ENCODE measurements around the gene DAZAP1.
A peak's percentile ranks its signal among the peaks of the same experiment; 100 is the strongest.

Gene DAZAP1

GRCh38 chr19:1437609-1438008 is 30.2 kb downstream of the DAZAP1 start:
- no peak for TF ChIP-seq CTCF (IDR thresholded peaks at IDR 0.05)

- peak; percentile 94 for TF ChIP-seq CTCF (IDR thresholded peaks at IDR 0.05)
Observed at GRCh38 chr19:1438035-1438932, 30.9 kb downstream of the DAZAP1 start, which contains the start of gene RPS15. RPS15 (plus strand) TSS chr19:1438396; CDS start chr19:1438426, 30 bp downstream.

GRCh38 chr19:1438933-1439354 is 31.6 kb downstream of the DAZAP1 start:
- TF ChIP-seq CTCF (IDR thresholded peaks at IDR 0.05), result no peak

- no peak for TF ChIP-seq CTCF (IDR thresholded peaks at IDR 0.05)
Observed at GRCh38 chr19:1440418-1440801, 33.0 kb downstream of the DAZAP1 start.

GRCh38 chr19:1441022-1441426 is 33.6 kb downstream of the DAZAP1 start:
- TF ChIP-seq CTCF (IDR thresholded peaks at IDR 0.05), result no peak

GRCh38 chr19:1441677-1442438 is 34.5 kb downstream of the DAZAP1 start:
- TF ChIP-seq CTCF (IDR thresholded peaks at IDR 0.05), result no peak

GRCh38 chr19:1445185-1445931 is 38.0 kb downstream of the DAZAP1 start:
- TF ChIP-seq CTCF (IDR thresholded peaks at IDR 0.05), result peak; percentile 97

Data from LNCAP (cell line).